Osteocyte (in vitro differentiated cells): ENCODE data around the gene TRERF1. TPM values are rescaled to one million over a fixed set of nuclear protein-coding genes. Genes with fewer than 3 reads are reported as not detected.

ENCODE experiments used
- DNase-seq: peaks from one replicate; pipeline ENCODE4 v3.0.0; 2021; ENCODE audit warnings: mixed read lengths; ENCODE audit not compliant: unreplicated experiment; ENCODE audit errors: extremely low spot score
- H3K27ac Mint-ChIP-seq: one replicate; pipeline ENCODE4 v1.8.0; 2021; ENCODE audit warnings: mild to moderate bottlenecking, mixed read lengths; ENCODE audit not compliant: unreplicated experiment
- H3K27me3 Mint-ChIP-seq: one replicate; pipeline ENCODE4 v1.8.0; 2021; ENCODE audit warnings: mixed read lengths; ENCODE audit not compliant: unreplicated experiment
- H3K36me3 Mint-ChIP-seq: one replicate; pipeline ENCODE4 v1.8.0; 2021; ENCODE audit warnings: mixed read lengths; ENCODE audit not compliant: unreplicated experiment
- H3K4me1 Mint-ChIP-seq: one replicate; pipeline ENCODE4 v1.8.0; 2021; ENCODE audit warnings: mixed read lengths; ENCODE audit not compliant: unreplicated experiment
- H3K4me3 Mint-ChIP-seq: one replicate; pipeline ENCODE4 v1.8.0; 2021; ENCODE audit warnings: mild to moderate bottlenecking, moderate library complexity, mixed read lengths; ENCODE audit not compliant: unreplicated experiment
- H3K9me3 Mint-ChIP-seq: one replicate; pipeline ENCODE4 v1.8.0; 2021; ENCODE audit warnings: mixed read lengths; ENCODE audit not compliant: unreplicated experiment
- total RNA-seq: library from RNA; stranded (reverse); gene quantifications from 2 replicates; pipeline ENCODE4 v1.2.1, GENCODE V29; 2021
- TF ChIP-seq, protein P1 (sequence below): fragments of 200-600 bp; sonication (generic); IDR thresholded peaks from 2 replicates; pipeline ENCODE4 v1.5.0; 2021; ENCODE audit warnings: antibody characterized with exemption, mild to moderate bottlenecking, moderate library complexity

Gene TRERF1
- total RNA-seq, 1 donor from 2014 or later, result 6.4 TPM

DNA sequence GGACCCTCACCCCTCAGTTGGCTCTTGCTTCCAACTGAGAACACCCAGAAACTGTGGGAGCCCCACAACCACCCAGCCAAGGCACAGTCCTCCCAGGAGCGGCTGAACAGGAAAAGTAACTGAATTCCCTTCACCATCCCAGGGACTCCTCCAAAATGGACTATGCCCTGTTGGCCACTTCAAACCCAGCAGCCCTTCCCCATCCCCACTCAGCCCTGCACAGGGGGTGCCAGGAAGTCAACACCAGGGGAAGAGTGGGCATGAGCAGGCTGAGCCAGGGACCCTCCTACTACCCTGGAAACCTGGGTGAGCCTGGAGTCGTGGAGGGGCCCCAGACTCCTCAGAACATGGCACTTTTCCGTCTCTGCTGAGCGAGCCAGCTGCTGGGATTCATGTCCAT, 267.3 kb downstream of the TRERF1 start:
- H3K36me3 Mint-ChIP-seq, result no peaks in the 10 kb centered on the region
- H3K4me3 Mint-ChIP-seq, result no peak overlapping the region
- no peaks in the 10 kb centered on the region for H3K4me1 Mint-ChIP-seq
- H3K9me3 Mint-ChIP-seq, result no peaks in the 10 kb centered on the region
- no peak overlapping the region for H3K27ac Mint-ChIP-seq
- H3K27me3 Mint-ChIP-seq, result peaks cover 4% of the 10 kb centered on the region
- TF ChIP-seq, protein P1, sequence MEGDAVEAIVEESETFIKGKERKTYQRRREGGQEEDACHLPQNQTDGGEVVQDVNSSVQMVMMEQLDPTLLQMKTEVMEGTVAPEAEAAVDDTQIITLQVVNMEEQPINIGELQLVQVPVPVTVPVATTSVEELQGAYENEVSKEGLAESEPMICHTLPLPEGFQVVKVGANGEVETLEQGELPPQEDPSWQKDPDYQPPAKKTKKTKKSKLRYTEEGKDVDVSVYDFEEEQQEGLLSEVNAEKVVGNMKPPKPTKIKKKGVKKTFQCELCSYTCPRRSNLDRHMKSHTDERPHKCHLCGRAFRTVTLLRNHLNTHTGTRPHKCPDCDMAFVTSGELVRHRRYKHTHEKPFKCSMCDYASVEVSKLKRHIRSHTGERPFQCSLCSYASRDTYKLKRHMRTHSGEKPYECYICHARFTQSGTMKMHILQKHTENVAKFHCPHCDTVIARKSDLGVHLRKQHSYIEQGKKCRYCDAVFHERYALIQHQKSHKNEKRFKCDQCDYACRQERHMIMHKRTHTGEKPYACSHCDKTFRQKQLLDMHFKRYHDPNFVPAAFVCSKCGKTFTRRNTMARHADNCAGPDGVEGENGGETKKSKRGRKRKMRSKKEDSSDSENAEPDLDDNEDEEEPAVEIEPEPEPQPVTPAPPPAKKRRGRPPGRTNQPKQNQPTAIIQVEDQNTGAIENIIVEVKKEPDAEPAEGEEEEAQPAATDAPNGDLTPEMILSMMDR, result no peak
- DNase-seq, result no peak

DNA sequence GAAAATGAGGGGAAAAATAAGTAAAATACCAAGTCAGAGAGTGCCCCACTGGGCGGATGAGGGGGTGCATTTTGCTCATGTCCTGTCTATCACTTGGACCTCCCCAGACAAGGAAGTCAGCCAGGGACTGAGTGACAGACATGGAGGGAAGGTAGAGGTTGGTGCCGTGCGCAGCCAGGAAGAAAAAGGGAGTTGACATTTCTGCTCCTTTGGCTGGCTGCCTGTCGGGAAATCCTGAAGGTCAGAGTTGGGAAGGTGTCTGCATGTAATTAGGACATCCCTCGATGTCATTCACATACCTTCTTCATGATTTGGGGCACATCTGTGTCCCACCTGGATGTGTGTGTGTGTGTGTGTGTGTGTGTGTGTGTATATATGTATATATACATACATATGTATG, 269.6 kb downstream of the TRERF1 start:
- no peak overlapping the region for H3K27ac Mint-ChIP-seq
- TF ChIP-seq, protein P1, result no peak
- no peaks in the 10 kb centered on the region for H3K9me3 Mint-ChIP-seq
- no peaks in the 10 kb centered on the region for H3K4me1 Mint-ChIP-seq
- H3K4me3 Mint-ChIP-seq, result no peak overlapping the region
- no peaks in the 10 kb centered on the region for H3K36me3 Mint-ChIP-seq
- peaks cover 4% of the 10 kb centered on the region for H3K27me3 Mint-ChIP-seq
- no peak for DNase-seq

DNA sequence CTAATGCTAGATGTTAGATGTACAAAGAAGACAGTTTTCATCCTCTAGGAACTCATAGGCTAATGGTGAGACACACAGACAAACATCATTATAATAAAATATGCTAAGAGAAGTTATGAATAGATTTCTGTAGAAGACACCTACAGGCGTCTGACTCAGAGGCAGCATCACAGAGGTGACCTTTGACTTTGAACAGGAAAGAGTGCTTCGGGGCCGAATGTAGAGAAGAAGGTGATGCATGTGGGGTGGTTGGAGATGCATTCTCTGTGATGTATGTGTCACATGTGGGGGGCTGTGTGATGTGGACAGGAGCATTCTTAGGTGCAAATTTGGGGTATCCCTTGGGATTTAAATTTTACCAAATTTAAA, 271.8 kb downstream of the TRERF1 start:
- Mint-ChIP-seq H3K27ac (no peak overlapping the region), H3K9me3 (no peaks in the 10 kb centered on the region), H3K4me3 (no peak overlapping the region), H3K4me1 (no peaks in the 10 kb centered on the region), H3K27me3 (peaks cover 4% of the 10 kb centered on the region), H3K36me3 (no peaks in the 10 kb centered on the region)
- TF ChIP-seq, protein P1, result no peak
- no peak for DNase-seq

DNA sequence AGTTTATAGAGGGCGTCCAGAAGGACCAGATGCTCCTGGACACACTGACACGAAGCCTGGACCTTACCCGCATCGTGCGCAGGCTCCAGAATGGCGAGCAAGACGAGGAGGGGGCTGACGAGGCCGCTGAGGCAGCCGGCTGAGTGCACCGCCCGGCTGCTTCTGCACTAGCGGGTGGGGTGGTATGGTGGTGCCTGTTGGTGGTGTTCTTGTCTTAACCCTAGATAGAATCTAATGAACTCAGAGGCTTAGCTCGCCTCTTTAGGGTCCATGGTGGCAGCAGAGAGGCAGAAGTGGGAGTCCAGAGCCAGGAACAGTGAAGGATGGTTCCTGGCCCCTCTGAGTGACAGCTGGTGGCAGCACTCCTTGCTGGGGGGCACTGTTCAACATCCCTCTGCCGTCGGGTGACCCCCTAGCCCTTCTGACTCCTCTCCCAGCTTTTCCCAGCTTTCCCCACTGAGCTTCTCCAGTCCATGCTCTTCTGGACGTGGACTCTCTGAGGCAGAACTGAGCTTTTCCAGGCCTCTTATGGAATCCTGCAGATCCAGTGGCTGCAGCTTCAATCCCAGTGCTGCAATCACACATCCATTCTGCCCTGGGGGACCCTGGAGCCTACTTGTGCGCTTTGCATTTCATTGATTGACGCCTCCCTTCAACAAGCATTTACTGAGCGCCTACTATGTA, 272.3 kb downstream of the TRERF1 start:
- TF ChIP-seq, protein P1, result no peak
- peaks cover 4% of the 10 kb centered on the region for H3K27me3 Mint-ChIP-seq
- H3K36me3 Mint-ChIP-seq, result no peaks in the 10 kb centered on the region
- DNase-seq, result no peak
- no peak overlapping the region for H3K4me3 Mint-ChIP-seq
- no peaks in the 10 kb centered on the region for H3K4me1 Mint-ChIP-seq
- H3K27ac Mint-ChIP-seq, result no peak overlapping the region
- H3K9me3 Mint-ChIP-seq, result no peaks in the 10 kb centered on the region

DNA sequence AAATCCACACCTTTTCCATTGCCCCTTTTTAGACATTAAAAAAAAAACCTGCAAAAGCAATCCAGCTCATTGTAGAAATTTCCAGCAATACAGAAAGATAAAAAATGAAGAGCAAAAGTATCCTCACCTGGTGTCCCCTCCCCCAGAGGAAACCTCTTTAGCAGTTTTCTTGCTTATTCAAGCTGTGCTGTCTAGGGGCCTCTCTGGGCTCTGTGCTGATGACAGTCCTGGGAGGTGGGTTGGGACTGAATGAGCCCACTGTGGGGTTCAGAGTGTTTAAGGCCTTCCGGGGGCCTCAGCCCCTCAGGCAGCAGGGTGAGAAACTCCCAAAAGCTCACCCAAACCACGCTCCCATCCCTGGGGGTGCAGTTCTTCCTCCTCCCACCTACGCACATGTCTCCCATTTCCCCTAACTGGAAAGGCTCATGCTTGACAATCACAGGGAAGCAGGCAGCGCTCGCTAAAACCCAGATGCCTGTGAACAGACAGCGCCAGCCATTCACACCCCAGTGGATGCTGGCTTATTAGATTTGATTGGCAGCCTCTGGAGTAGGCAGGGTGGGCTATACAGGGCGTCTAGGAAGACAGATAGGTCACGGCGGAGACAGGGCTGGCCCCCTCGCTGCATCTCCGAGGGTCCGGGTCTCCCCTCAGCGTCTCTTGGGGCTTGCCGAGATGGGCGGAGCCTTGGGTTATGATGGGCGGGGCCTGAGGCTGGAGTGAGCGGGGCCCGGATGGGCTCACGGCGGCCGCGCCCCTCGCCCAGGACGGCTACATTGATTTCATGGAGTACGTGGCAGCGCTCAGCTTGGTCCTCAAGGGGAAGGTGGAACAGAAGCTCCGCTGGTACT, 274.0 kb downstream of the TRERF1 start:
- no peaks in the 10 kb centered on the region for H3K9me3 Mint-ChIP-seq

More for the DNA sequence above, 274.0 kb downstream of the TRERF1 start:
- Mint-ChIP-seq H3K4me3 (no peak overlapping the region), H3K36me3 (no peaks in the 10 kb centered on the region), H3K27me3 (peaks cover 4% of the 10 kb centered on the region), H3K4me1 (no peaks in the 10 kb centered on the region), H3K27ac (no peak overlapping the region)
- DNase-seq, result no peak
- TF ChIP-seq, protein P1, result no peak
